Measurements from ENCODE around the gene PPY.

Gene PPY

GRCh38 chr17:43983196-43983514 lies 40.9 kb upstream of the PPY start:
- Histone ChIP-seq H3K9me2 (replicated peaks; ENCODE audit: low read depth, low read length) (no peaks in the 10 kb centered on the region), H4K20me1 (ENCODE audit: insufficient read depth, low read length, poor library complexity, severe bottlenecking) (no peaks in the 10 kb centered on the region), H3K4me1 (ENCODE audit: insufficient read depth, low read length, poor library complexity, severe bottlenecking) (no peaks in the 10 kb centered on the region), H3K4me3 (ENCODE audit: low read length, poor library complexity, severe bottlenecking) (no peak overlapping the region), H3K9me3 (ENCODE audit: insufficient read depth, low read depth, low read length) (no peaks in the 10 kb centered on the region), H3K36me3 (ENCODE audit: insufficient read depth, low read length) (no peaks in the 10 kb centered on the region), H3F3A (ENCODE audit: low read depth) (no peaks in the 10 kb centered on the region), H3K79me2 (ENCODE audit: insufficient read depth, low read length) (no peaks in the 10 kb centered on the region), H3K9ac (ENCODE audit: low read depth, low read length, poor library complexity, severe bottlenecking) (no peak overlapping the region), H3K4me2 (ENCODE audit: low read depth, low read length, poor library complexity, severe bottlenecking) (no peak overlapping the region), H2AFZ (ENCODE audit: low read length) (no peak overlapping the region), H3K27me3 (ENCODE audit: insufficient read depth, low read length, poor library complexity, severe bottlenecking) (no peaks in the 10 kb centered on the region)
- no peak for TF ChIP-seq EZH2phosphoT487 (IDR thresholded peaks at IDR 0.05; ENCODE audit: borderline replicate concordance)

DNA sequence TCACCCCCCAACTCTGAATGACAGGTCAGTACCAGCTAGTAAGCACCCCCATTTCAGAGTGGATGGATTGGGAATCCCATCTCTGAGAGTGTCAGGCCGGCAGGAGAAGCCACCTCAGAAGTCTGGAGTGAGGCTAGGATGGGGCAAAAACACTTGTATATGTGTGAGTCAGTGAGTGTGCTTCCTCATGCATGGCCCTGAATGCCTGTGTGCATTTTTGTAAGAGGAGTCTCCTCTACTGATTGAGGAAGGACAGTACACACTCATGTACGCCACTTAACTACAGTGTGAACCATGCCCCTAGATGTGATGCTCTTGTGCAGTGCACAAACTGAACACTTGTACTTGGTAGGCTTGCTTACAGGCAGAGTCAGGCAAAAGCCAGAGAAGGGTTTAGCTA lies 39.9 kb upstream of the PPY start:
- no peaks in the 10 kb centered on the region for H4K20me1 ChIP-seq (ENCODE audit: insufficient read depth, low read length, poor library complexity, severe bottlenecking)
- no peaks in the 10 kb centered on the region for H3K27me3 ChIP-seq (ENCODE audit: insufficient read depth, low read length, poor library complexity, severe bottlenecking)
- H3K4me3 ChIP-seq (ENCODE audit: low read length, poor library complexity, severe bottlenecking) = no peak overlapping the region
- no peaks in the 10 kb centered on the region for H3K9me2 ChIP-seq (replicated peaks; ENCODE audit: low read depth, low read length)
- no peaks in the 10 kb centered on the region for H3F3A ChIP-seq (ENCODE audit: low read depth)
- H3K9me3 ChIP-seq (ENCODE audit: insufficient read depth, low read depth, low read length) = no peaks in the 10 kb centered on the region
- H3K4me2 ChIP-seq (ENCODE audit: low read depth, low read length, poor library complexity, severe bottlenecking) = no peak overlapping the region
- no peak overlapping the region for H2AFZ ChIP-seq (ENCODE audit: low read length)
- no peaks in the 10 kb centered on the region for H3K4me1 ChIP-seq (ENCODE audit: insufficient read depth, low read length, poor library complexity, severe bottlenecking)
- no peaks in the 10 kb centered on the region for H3K36me3 ChIP-seq (ENCODE audit: insufficient read depth, low read length)
- no peaks in the 10 kb centered on the region for H3K79me2 ChIP-seq (ENCODE audit: insufficient read depth, low read length)
- TF ChIP-seq EZH2phosphoT487 (IDR thresholded peaks at IDR 0.05; ENCODE audit: borderline replicate concordance) (no peak), CTCF (conservative IDR thresholded peaks at IDR 0.05; ENCODE audit: low read length) (no peak)
- no peak overlapping the region for H3K9ac ChIP-seq (ENCODE audit: low read depth, low read length, poor library complexity, severe bottlenecking)

DNA sequence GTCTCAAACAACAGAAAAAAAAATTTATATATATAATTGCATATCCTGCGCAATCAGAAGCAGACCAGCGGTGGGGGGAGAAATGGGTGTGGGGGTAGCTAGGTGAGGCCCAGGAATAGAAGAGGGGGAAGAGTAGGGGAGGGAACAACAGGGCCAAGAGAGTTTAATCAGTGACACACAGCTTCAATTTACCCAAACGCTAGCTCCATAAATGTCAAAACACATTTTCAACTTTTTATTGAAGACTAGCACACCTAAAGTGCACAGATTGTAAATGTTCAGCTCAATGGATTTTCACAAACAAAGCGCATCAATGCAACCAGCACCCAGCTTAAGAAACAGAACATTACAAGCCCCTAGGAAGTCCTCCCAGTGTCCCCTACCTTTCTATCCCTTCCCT lies 37.4 kb upstream of the PPY start:
- H3K27me3 ChIP-seq (ENCODE audit: insufficient read depth, low read length, poor library complexity, severe bottlenecking) = no peaks in the 10 kb centered on the region
- no peaks in the 10 kb centered on the region for H3F3A ChIP-seq (ENCODE audit: low read depth)
- H3K4me3 ChIP-seq (ENCODE audit: low read length, poor library complexity, severe bottlenecking) = no peak overlapping the region
- H3K4me1 ChIP-seq (ENCODE audit: insufficient read depth, low read length, poor library complexity, severe bottlenecking) = no peaks in the 10 kb centered on the region
- H2AFZ ChIP-seq (ENCODE audit: low read length) = no peak overlapping the region
- TF ChIP-seq CTCF (conservative IDR thresholded peaks at IDR 0.05; ENCODE audit: low read length) (no peak), EZH2phosphoT487 (IDR thresholded peaks at IDR 0.05; ENCODE audit: borderline replicate concordance) (no peak)
- no peaks in the 10 kb centered on the region for H4K20me1 ChIP-seq (ENCODE audit: insufficient read depth, low read length, poor library complexity, severe bottlenecking)
- no peak overlapping the region for H3K9ac ChIP-seq (ENCODE audit: low read depth, low read length, poor library complexity, severe bottlenecking)
- H3K9me3 ChIP-seq (ENCODE audit: insufficient read depth, low read depth, low read length) = no peaks in the 10 kb centered on the region
- H3K9me2 ChIP-seq (replicated peaks; ENCODE audit: low read depth, low read length) = no peaks in the 10 kb centered on the region
- H3K4me2 ChIP-seq (ENCODE audit: low read depth, low read length, poor library complexity, severe bottlenecking) = no peak overlapping the region
- H3K36me3 ChIP-seq (ENCODE audit: insufficient read depth, low read length) = no peaks in the 10 kb centered on the region
- H3K79me2 ChIP-seq (ENCODE audit: insufficient read depth, low read length) = no peaks in the 10 kb centered on the region

DNA sequence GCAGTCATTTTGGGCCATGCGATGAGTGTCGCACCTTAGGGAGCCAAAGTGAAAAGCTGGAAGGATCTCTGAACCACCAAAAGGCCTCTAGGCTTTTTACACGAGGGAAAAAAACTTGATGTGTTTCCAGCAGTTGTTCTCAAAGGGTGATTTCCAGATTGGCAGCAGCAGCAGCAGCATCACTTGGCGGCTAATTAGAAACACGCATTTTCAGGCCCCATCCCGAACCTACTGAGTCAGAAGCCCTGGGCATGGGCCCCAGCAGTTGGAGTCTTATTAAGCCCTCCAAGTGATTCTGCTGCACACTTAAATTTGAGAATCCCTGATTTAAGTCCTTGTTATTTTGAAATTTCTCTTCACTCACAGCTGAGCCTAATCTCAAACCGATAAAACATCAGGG lies 36.7 kb upstream of the PPY start:
- TF ChIP-seq EZH2phosphoT487 (IDR thresholded peaks at IDR 0.05; ENCODE audit: borderline replicate concordance) = no peak
- TF ChIP-seq CTCF (conservative IDR thresholded peaks at IDR 0.05; ENCODE audit: low read length) = no peak
- H3K4me1 ChIP-seq (ENCODE audit: insufficient read depth, low read length, poor library complexity, severe bottlenecking) = no peaks in the 10 kb centered on the region
- H4K20me1 ChIP-seq (ENCODE audit: insufficient read depth, low read length, poor library complexity, severe bottlenecking) = no peaks in the 10 kb centered on the region
- no peaks in the 10 kb centered on the region for H3K27me3 ChIP-seq (ENCODE audit: insufficient read depth, low read length, poor library complexity, severe bottlenecking)
- no peaks in the 10 kb centered on the region for H3K9me2 ChIP-seq (replicated peaks; ENCODE audit: low read depth, low read length)
- H3F3A ChIP-seq (ENCODE audit: low read depth) = no peaks in the 10 kb centered on the region
- H3K4me3 ChIP-seq (ENCODE audit: low read length, poor library complexity, severe bottlenecking) = no peak overlapping the region
- no peaks in the 10 kb centered on the region for H3K9me3 ChIP-seq (ENCODE audit: insufficient read depth, low read depth, low read length)
- no peak overlapping the region for H3K9ac ChIP-seq (ENCODE audit: low read depth, low read length, poor library complexity, severe bottlenecking)
- no peak overlapping the region for H2AFZ ChIP-seq (ENCODE audit: low read length)
- H3K4me2 ChIP-seq (ENCODE audit: low read depth, low read length, poor library complexity, severe bottlenecking) = no peak overlapping the region
- no peaks in the 10 kb centered on the region for H3K36me3 ChIP-seq (ENCODE audit: insufficient read depth, low read length)
- no peaks in the 10 kb centered on the region for H3K79me2 ChIP-seq (ENCODE audit: insufficient read depth, low read length)
